ENCODE data around the gene CCDC51.
"Not testable (repeated sequence)": the region's sequence is repeated elsewhere in the genome, so short reads cannot be mapped to it uniquely, and the experiment has no call there.

Gene CCDC51

DNA sequence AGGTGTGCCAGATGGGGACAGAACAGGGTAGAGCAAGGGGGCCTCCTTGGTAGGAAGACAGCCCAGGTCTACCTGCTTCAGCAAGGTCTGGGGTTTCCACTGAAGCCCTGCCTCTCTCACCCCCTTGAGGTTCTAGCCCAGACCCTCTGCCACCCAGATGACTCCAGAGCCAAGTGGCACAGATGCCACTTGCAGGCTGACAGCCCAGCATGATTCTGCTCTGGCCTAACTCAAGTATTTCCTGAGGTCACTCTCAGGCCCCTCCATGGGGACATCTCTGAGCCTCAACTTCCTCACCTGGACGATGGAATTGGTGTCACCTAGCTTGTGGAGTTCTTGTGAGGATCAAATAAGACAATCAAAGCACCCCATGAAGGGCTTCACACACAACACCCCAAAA lies 33.9 kb downstream of the CCDC51 start:
- FAIRE-seq, result no peak

DNA sequence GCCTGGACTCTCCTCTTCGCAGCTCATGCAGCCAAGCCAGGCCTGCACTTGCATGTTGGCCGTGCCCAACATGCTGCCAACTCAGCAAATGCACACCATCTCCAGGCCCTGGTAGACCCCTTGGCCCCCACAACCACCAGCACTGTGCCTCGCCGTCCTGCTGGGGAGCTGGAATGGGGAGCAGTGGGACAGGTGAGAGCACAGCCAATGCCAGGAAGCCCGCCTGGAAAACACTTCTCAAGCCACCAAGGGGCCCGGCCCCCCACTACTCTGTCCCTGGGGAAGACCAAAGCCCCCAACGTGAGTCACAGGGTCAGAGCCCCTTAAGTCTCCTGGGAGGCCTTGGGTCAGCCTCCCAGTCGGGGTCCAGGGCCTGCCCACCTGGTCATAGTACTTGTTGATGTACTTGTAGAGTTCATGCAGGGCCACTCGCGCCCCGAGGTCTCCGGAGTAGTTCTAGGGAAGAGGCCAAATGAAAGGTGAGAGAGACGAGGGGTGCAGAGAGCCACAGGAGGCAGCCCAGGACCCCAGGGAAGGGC lies 34.5 kb downstream of the CCDC51 start:
- no peak for FAIRE-seq

- no peak for FAIRE-seq
Observed at GRCh38 chr3:48404440-48405342, 35.2 kb downstream of the CCDC51 start.

DNA sequence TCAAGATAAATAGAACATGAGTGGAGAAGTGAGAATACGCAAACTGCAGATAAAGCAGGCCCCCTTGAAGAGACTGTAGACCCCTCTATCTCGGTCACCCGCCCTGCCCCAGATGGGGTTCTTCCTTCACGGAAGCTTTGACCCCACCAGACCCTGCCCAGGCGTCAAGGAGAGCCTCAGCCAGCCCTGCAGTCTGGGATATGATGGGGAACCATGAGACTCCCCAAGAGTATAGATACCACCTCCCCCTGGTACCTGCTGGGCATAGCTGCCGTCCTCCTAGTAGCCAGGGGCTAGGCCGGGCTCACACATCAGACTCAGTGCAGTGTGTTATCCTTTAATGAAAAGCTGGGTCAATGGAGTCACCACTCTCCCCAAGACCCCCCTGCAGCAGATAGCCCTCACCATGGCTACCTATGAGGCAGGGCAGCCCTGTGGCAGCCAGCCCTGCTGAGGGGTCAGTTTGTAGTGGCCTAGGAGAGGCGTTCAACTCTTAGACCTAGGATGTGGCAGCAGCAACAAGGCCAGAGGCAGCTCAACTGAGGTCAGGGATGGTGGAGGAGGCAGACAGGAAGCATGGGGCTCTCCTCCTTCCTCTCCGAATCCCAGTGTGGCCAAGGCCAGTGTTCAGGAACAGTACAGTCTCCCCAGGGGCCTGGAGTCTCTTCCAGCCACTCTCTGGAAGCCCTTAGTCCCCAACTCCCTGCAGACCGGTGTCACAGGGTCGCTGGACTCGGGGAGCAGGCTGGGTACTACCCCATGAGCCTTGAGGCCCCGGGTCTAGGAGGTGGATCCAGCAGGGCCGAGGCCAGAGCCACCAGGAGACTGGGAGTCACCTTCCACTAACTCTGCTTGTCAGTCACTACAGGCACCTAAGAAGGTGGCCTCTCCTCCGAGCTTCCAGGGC lies 36.1 kb downstream of the CCDC51 start:
- FAIRE-seq, result no peak

DNA sequence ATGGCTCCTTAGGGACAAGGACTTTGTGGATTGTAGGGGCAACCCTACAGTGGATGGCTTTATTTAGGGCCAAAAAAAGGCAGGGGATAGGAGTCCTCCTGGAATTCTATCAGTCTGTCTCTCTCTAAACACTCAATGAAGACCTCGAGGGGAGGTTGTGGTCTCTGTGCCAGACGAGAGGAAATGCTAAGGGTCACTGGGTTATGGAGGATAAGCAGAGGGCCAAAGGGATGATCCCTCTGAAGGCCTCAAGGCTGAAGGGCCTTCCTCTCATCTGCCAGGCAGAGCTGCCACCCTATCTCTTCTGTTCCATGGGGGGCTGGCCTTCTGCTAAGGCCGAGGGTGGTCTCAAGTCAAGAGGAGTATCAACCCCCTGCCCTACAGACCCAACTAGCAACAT lies 37.0 kb downstream of the CCDC51 start:
- FAIRE-seq, result no peak

DNA sequence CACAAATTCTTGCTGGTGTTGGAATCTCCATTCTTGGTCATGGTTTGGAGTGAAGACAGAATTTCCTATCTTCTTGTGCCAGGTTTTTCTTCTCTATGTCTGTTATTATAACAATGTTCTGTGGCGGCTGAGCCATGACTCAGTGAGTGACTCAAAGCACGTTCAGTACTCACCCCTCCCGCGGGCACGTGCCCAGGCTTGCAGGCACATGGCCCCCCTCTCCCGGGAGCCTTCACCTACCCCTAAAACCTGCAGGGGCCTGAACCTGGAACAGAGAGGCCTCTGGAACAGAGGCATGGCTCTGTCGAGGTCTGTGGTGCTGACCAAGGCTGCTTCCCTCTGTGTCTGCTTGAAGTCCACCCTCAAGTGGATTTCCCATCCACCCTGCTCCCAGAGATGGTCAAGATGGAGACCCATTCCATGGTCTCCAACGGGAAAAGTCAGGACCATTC lies 37.6 kb downstream of the CCDC51 start:
- FAIRE-seq, result no peak

- not testable (repeated sequence) for FAIRE-seq
Observed at GRCh38 chr3:48401434-48401901, 38.5 kb downstream of the CCDC51 start.

DNA sequence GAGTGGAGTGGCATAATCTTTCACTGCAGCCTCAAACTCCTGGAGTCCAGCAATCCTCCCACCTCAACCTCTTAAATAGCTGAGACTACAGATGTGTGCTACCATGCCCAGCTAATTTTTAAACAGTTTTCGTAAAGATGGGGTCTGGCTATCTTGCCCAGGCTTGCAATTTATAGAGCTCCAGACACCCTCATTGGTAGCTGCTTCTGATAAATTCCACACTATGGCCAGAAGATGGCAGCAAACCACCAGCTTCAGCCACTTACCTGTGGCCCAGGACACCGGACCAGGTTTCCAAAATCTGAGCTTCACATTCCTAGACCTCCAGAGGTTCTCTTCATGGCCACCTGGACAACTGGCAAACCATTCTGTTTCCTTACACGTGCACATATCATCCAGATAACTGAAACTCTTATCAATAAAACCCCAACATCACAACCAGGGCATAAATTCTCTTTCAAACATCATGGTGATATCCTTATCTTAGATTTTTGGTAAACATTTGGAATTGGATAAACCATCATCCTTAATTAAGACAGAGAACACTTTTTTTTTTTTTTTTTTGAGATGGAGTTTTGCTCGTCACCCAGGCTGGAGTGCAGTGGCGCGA lies 39.0 kb downstream of the CCDC51 start:
- no peak for FAIRE-seq

GRCh38 chr3:48399387-48400172 lies 40.3 kb downstream of the CCDC51 start:
- no peak for FAIRE-seq

DNA sequence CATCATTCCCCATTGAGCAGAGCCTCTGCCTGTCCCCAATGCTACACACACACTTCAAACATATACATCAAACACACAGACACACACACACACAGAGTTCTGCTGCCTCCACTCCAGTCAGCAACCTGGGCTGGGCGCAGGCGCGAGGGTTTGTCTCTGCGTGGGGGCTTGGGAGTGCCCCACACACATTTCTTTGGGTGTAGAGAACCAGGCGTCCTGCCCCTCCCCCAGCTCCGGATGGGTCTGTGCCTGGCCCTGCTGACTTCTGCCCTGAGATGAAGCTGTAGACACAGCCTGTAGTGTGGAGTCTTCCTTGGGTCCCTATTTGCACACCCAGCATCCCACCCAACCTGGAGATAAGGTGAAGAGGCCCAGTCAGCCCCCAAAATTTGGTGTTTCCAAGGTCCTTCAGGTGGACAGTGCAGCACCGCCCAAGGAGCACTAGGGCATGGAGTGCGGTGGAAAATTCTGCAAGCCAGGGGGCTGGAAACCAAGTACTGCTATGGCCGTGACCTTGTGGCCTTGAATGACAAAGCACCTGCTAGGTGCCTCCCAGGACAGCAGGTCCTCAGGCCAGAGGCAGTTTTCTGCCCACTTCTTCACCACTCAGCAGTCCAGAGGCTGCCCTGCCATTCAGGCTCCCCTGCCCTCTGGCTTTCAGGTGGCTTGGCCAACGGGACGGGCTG lies 41.1 kb downstream of the CCDC51 start:
- no peak for FAIRE-seq

GRCh38 chr3:48397767-48398681 lies 41.9 kb downstream of the CCDC51 start:
- FAIRE-seq, result no peak

GRCh38 chr3:48395714-48396113 lies 44.2 kb downstream of the CCDC51 start:
- no peak for FAIRE-seq

DNA sequence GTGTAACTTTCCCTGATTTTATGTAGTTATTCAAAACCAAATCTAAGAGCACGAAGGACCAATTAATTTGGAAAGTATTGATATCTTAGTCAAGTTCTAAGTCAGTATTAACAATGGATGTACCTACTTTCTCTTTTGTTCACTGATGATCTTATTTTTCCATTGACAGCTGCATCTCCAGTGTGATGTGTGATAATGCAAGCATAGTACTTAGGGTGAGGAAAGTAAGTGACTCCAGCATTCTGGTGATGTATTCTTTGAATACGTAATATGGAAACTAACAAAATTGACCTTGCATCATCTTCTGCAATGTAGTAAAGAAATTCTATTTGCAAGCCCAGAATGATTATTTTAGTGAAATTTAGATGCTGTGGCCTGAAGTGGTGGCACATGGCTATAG lies 45.5 kb downstream of the CCDC51 start:
- no peak for FAIRE-seq

- FAIRE-seq, result no peak
Observed at GRCh38 chr3:48388966-48389365, 51.0 kb downstream of the CCDC51 start.

DNA sequence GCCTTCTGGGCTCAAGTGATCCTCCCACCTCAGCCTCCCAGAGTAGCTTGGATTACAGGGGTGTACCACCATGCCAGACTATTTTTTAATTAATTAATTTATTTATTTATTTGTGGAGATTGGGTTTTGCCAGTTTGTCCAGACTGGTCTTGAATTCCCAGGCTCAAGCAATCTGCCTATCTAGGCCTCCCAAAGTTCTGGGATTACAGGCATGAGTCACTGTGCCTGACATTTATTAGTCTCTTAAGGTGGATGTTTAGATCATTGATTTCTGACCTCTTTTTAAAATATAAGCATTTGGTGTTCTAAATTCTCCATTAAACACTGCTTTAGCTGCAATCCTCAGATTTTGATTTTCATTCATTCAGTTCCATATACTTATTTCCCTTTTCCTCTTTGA lies 52.3 kb downstream of the CCDC51 start:
- no peak for FAIRE-seq

All from colon (tissue), 2 donors.